HCT116 (cell line): ENCODE measurements around the gene SHH. TPM values are rescaled to one million over a fixed set of nuclear protein-coding genes. Genes with fewer than 3 reads are reported as not detected.

Experiments
- ATAC-seq: fragments of 200-7000 bp; cut with Tn5 transposase; 2 replicates; pipeline ENCODE4 v1.9.1; 2020; ENCODE audit warnings: mild to moderate bottlenecking, moderate library complexity
- BruUV-seq: library from RNA; stranded (reverse); fragments of 400-500 nt; replicated peaks from 2 replicates; lab custom pipeline; 2021; lab: Mats Ljungman, UMichigan
- CTCF ChIA-PET: fragments of 300-600 bp; sonication (Branson Sonifier 250); formaldehyde crosslinking; loops from one replicate; lab custom pipeline; 2021; ENCODE audit warnings: antibody characterized with exemption; lab: Charles Lee
- POLR2A ChIA-PET: fragments of 300-600, 350-600 bp; sonication (Branson Sonifier 250); formaldehyde crosslinking; loops from one replicate; lab custom pipeline; 2021; ENCODE audit warnings: antibody characterized with exemption; lab: Charles Lee
- RAD21 ChIA-PET, 2 experiments: fragments of 300-600 bp; sonication (Branson Sonifier 250); formaldehyde crosslinking; loops; one replicate each; lab custom pipeline; 2023; ENCODE audit warnings: low total read pairs in 2 of 2; ENCODE audit not compliant: uncharacterized antibody in 2 of 2, unreplicated experiment in 2 of 2, low non-redundant PET in 1 of 2; lab: Charles Lee
- DNase-seq: peaks from one replicate; pipeline ENCODE4 v3.0.0-alpha.2; 2010; ENCODE audit warnings: low read depth, low spot score
- H2AFZ ChIP-seq: fragments of 200-600 bp; shearing (Covaris generic), sonication (generic); 2 replicates; pipeline ENCODE4 v1.6.1; 2017; ENCODE audit warnings: low read depth, mixed run types, mixed read lengths, antibody characterized with exemption, low read length; ENCODE audit not compliant: poor library complexity, severe bottlenecking
- H3K27ac ChIP-seq: 2 replicates; pipeline ENCODE4 v1.5.1; 2012; ENCODE audit warnings: low read depth, low read length
- H3K27me3 ChIP-seq: fragments of 200-600 bp; sonication (generic); 2 replicates; pipeline ENCODE4 v1.6.1; 2016; ENCODE audit warnings: mixed run types, low read length, mixed read lengths; ENCODE audit not compliant: insufficient read depth
- H3K36me3 ChIP-seq, 2 experiments: fragments of 200-500 bp in 1 of 2; fragments of 200-600 bp in 1 of 2; sonication (Bioruptor generic) in 1 of 2; sonication (generic) in 1 of 2; 2 replicates each; pipeline versions ENCODE4 v1.5.1 to v1.6.1; 2014 to 2016; ENCODE audit warnings: low read length in 2 of 2, inconsistent platforms in 1 of 2, mixed read lengths in 1 of 2, mixed run types in 1 of 2; ENCODE audit not compliant: insufficient read depth in 2 of 2, control insufficient read depth in 1 of 2
- H3K4me1 ChIP-seq, 2 experiments: fragments of 200-600 bp in 1 of 2; sonication (generic) in 1 of 2; 2 replicates each; pipeline versions ENCODE4 v1.5.1 to v1.6.1; 2012 to 2017; ENCODE audit warnings: low read length in 2 of 2, inconsistent platforms in 1 of 2, mild to moderate bottlenecking in 1 of 2, mixed read lengths in 1 of 2, mixed run types in 1 of 2, moderate library complexity in 1 of 2; ENCODE audit not compliant: insufficient read depth in 2 of 2, control insufficient read depth in 1 of 2
- H3K4me2 ChIP-seq: fragments of 200-600 bp; sonication (generic); 2 replicates; pipeline ENCODE4 v1.6.1; 2017; ENCODE audit warnings: mixed run types, low read length, mixed read lengths
- H3K4me3 ChIP-seq, 2 experiments: fragments of 200-600 bp in 1 of 2; sonication (generic) in 1 of 2; replicated peaks in 1 of 2; 2 replicates each; pipeline ENCODE4 v1.5.1; 2011 to 2016; ENCODE audit warnings: low read length in 2 of 2, control low read depth in 1 of 2, low read depth in 1 of 2, mild to moderate bottlenecking in 1 of 2, mixed read lengths in 1 of 2, mixed run types in 1 of 2
- H3K79me2 ChIP-seq: fragments of 200-600 bp; sonication (generic); 2 replicates; pipeline ENCODE4 v1.6.1; 2017; ENCODE audit warnings: mild to moderate bottlenecking, mixed run types, low read length, moderate library complexity, mixed read lengths; ENCODE audit not compliant: insufficient read depth
- H3K9ac ChIP-seq: fragments of 200-600 bp; sonication (generic); 2 replicates; pipeline ENCODE4 v1.6.1; 2016; ENCODE audit warnings: low read length, mixed read lengths
- H3K9me2 ChIP-seq: fragments of 200-600 bp; sonication (generic), shearing (Covaris generic); 2 replicates; pipeline ENCODE4 v1.6.1; 2017; ENCODE audit warnings: mixed run types, mild to moderate bottlenecking, moderate library complexity; ENCODE audit not compliant: insufficient read depth
- H3K9me3 ChIP-seq, 2 experiments: fragments of 200-500 bp in 1 of 2; fragments of 200-600 bp in 1 of 2; sonication (Bioruptor generic) in 1 of 2; sonication (generic) in 1 of 2; 2 replicates each; pipeline ENCODE4 v1.6.1; 2014 to 2017; ENCODE audit warnings: low read length in 2 of 2, mixed read lengths in 2 of 2, inconsistent platforms in 1 of 2, low read depth in 1 of 2, mild to moderate bottlenecking in 1 of 2, mixed run types in 1 of 2, moderate library complexity in 1 of 2; ENCODE audit not compliant: control insufficient read depth in 1 of 2, insufficient read depth in 1 of 2
- H4K20me1 ChIP-seq: fragments of 200-600 bp; sonication (generic), shearing (Covaris generic); 2 replicates; pipeline ENCODE4 v1.6.1; 2017; ENCODE audit warnings: mixed run types, mild to moderate bottlenecking, moderate library complexity; ENCODE audit not compliant: insufficient read depth
- CBX3 ChIP-seq: IDR thresholded peaks from 2 replicates; pipeline ENCODE4 v1.6.1; 2012; ENCODE audit warnings: low read depth
- CEBPB ChIP-seq: IDR thresholded peaks from 2 replicates; pipeline ENCODE4 v1.6.1; 2012; ENCODE audit warnings: low read depth
- EGR1 ChIP-seq: IDR thresholded peaks from 2 replicates; pipeline ENCODE4 v1.6.1; 2012; ENCODE audit warnings: low read depth
- ELF1 ChIP-seq: IDR thresholded peaks from 2 replicates; pipeline ENCODE4 v1.6.1; 2012; ENCODE audit warnings: low read depth, borderline replicate concordance
- EZH2 ChIP-seq: fragments of 200-600 bp; sonication (generic); IDR thresholded peaks from 2 replicates; pipeline ENCODE4 v1.6.1; 2017; ENCODE audit warnings: antibody characterized with exemption, mixed run types
- FOSL1 ChIP-seq: IDR thresholded peaks from 2 replicates; pipeline ENCODE4 v1.6.1; 2012; ENCODE audit warnings: low read depth
- POLR2A ChIP-seq: IDR thresholded peaks from 2 replicates; pipeline ENCODE4 v1.7.0; 2011; ENCODE audit warnings: borderline replicate concordance; ENCODE audit not compliant: insufficient read depth, insufficient read length; ENCODE audit errors: extremely low read depth
- SIN3A ChIP-seq: IDR thresholded peaks from 2 replicates; pipeline ENCODE4 v1.6.1; 2012; ENCODE audit warnings: low read depth
- SP1 ChIP-seq: IDR thresholded peaks from 2 replicates; pipeline ENCODE4 v1.6.1; 2012; ENCODE audit warnings: low read depth
- SRF ChIP-seq: IDR thresholded peaks from 2 replicates; pipeline ENCODE4 v1.6.1; 2012; ENCODE audit warnings: low read depth
- TCF7L2 ChIP-seq: IDR thresholded peaks from 2 replicates; pipeline ENCODE4 v1.7.0; 2011; ENCODE audit warnings: borderline replicate concordance, inconsistent platforms; ENCODE audit not compliant: insufficient read depth, insufficient read length; ENCODE audit errors: extremely low read depth
- YY1 ChIP-seq: IDR thresholded peaks from 2 replicates; pipeline ENCODE4 v1.6.1; 2011; ENCODE audit warnings: low read length, low read depth, moderate library complexity, mild to moderate bottlenecking; ENCODE audit not compliant: insufficient replicate concordance; ENCODE audit errors: extremely low read depth
- ZFX ChIP-seq: fragments of 450-650 bp; IDR thresholded peaks from 2 replicates; pipeline ENCODE4 v1.6.1; 2017
- intact Hi-C: fragments of 100-400 bp; cut with micrococcal nuclease; formaldehyde crosslinking; loops from 2 replicates; pipeline ENCODE4 v1.10.0; 2022
- total RNA-seq: library from RNA; stranded (reverse); gene quantifications from one replicate; pipeline ENCODE4 v1.2.1, GENCODE V29; 2021; ENCODE audit not compliant: unreplicated experiment
- TF ChIP-seq, protein P1 (sequence below): IDR thresholded peaks from 2 replicates; pipeline ENCODE4 v1.6.1; 2011; ENCODE audit warnings: mild to moderate bottlenecking, low read length, moderate library complexity; ENCODE audit not compliant: insufficient replicate concordance; ENCODE audit errors: extremely low read depth
- TF ChIP-seq, protein P2 (sequence below): IDR thresholded peaks from 2 replicates; pipeline ENCODE4 v1.6.1; 2012
- TF ChIP-seq, protein P3 (sequence below), 3 experiments: fragments of 200-600 bp in 1 of 3; sonication (generic) in 1 of 3; IDR thresholded peaks in 2 of 3; conservative IDR thresholded peaks in 1 of 3; 2 replicates each; pipeline ENCODE4 v1.5.1; 2012 to 2017; ENCODE audit warnings: low read depth in 2 of 3, low read length in 2 of 3, antibody characterized with exemption in 1 of 3, borderline replicate concordance in 1 of 3, control low read depth in 1 of 3, mild to moderate bottlenecking in 1 of 3, mixed read lengths in 1 of 3, mixed run types in 1 of 3, moderate library complexity in 1 of 3; ENCODE audit not compliant: insufficient read depth in 1 of 3
- TF ChIP-seq, protein P4 (sequence below): IDR thresholded peaks from 2 replicates; pipeline ENCODE4 v1.6.1; 2012; ENCODE audit warnings: low read depth

Gene SHH
- total RNA-seq, 1 experiment from 2014 or later = 0.32 TPM

DNA sequence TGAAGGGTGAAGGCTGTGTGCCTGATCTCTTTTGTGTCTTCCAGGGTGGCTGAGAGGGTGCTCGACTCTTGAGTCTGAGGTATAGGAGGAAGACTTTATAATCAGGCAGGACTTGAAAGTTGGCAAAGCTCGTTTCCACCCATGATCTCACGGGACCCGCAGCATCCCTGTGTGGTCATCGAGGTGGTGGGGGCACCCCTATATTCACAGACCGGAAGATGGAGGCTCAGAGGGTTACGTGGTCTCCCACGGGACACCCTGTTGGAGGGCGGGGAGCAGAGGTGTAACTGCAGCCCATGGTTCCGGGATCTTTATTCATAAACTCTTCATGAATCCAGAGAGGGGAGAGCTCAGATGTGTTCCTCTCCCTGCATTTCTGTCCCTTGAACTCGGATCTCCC lies 9.6 kb upstream of the SHH start:
- intact Hi-C loops = no loop called here
- Histone ChIP-seq H3K79me2 (no peaks in the 10 kb centered on the region), H3K27me3 (no peaks in the 10 kb centered on the region), H3K9me3 (no peaks in the 10 kb centered on the region), H3K4me2 (no peak overlapping the region), H2AFZ (no peak overlapping the region), H4K20me1 (no peaks in the 10 kb centered on the region), H3K27ac (no peak overlapping the region), H3K9me2 (no peaks in the 10 kb centered on the region), H3K9ac (no peak overlapping the region), H3K4me3 (no peak overlapping the region), H3K36me3 (no peaks in the 10 kb centered on the region), H3K4me1 (peaks cover 3 to 17% of the 10 kb centered on the region in 2 experiments; a peak in 2 of 4 replicates)
- DNase-seq (no peak), ATAC-seq (no peak)
- ChIA-PET POLR2A (no interaction called here), CTCF (no interaction called here), RAD21 (interaction anchor here (0.5 to 0.6 kb wide), 2 partner anchors 9 to 97 kb away, joined by 4 to 5 read pairs; no protein-coding TSS in a partner anchor)
- TF ChIP-seq FOSL1 (no peak), SRF (no peak), CBX3 (no peak), ELF1 (no peak), TCF7L2 (no peak), CEBPB (no peak), EGR1 (no peak), SP1 (no peak), POLR2A (no peak), EZH2 (no peak), ZFX (no peak), SIN3A (no peak), YY1 (no peak)
- TF ChIP-seq, protein P1, sequence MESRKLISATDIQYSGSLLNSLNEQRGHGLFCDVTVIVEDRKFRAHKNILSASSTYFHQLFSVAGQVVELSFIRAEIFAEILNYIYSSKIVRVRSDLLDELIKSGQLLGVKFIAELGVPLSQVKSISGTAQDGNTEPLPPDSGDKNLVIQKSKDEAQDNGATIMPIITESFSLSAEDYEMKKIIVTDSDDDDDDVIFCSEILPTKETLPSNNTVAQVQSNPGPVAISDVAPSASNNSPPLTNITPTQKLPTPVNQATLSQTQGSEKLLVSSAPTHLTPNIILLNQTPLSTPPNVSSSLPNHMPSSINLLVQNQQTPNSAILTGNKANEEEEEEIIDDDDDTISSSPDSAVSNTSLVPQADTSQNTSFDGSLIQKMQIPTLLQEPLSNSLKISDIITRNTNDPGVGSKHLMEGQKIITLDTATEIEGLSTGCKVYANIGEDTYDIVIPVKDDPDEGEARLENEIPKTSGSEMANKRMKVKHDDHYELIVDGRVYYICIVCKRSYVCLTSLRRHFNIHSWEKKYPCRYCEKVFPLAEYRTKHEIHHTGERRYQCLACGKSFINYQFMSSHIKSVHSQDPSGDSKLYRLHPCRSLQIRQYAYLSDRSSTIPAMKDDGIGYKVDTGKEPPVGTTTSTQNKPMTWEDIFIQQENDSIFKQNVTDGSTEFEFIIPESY = no peak
- TF ChIP-seq, protein P2, sequence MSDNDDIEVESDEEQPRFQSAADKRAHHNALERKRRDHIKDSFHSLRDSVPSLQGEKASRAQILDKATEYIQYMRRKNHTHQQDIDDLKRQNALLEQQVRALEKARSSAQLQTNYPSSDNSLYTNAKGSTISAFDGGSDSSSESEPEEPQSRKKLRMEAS = no peak
- TF ChIP-seq, protein P3, sequence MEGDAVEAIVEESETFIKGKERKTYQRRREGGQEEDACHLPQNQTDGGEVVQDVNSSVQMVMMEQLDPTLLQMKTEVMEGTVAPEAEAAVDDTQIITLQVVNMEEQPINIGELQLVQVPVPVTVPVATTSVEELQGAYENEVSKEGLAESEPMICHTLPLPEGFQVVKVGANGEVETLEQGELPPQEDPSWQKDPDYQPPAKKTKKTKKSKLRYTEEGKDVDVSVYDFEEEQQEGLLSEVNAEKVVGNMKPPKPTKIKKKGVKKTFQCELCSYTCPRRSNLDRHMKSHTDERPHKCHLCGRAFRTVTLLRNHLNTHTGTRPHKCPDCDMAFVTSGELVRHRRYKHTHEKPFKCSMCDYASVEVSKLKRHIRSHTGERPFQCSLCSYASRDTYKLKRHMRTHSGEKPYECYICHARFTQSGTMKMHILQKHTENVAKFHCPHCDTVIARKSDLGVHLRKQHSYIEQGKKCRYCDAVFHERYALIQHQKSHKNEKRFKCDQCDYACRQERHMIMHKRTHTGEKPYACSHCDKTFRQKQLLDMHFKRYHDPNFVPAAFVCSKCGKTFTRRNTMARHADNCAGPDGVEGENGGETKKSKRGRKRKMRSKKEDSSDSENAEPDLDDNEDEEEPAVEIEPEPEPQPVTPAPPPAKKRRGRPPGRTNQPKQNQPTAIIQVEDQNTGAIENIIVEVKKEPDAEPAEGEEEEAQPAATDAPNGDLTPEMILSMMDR (IDR thresholded peaks at IDR 0.05 in 2 of 3, conservative IDR thresholded peaks at IDR 0.05 in 1 of 3; ENCODE audit: borderline replicate concordance in 1 of 3, insufficient read depth in 1 of 3, low read depth in 2 of 3, low read length in 2 of 3) = no peak
- TF ChIP-seq, protein P4, sequence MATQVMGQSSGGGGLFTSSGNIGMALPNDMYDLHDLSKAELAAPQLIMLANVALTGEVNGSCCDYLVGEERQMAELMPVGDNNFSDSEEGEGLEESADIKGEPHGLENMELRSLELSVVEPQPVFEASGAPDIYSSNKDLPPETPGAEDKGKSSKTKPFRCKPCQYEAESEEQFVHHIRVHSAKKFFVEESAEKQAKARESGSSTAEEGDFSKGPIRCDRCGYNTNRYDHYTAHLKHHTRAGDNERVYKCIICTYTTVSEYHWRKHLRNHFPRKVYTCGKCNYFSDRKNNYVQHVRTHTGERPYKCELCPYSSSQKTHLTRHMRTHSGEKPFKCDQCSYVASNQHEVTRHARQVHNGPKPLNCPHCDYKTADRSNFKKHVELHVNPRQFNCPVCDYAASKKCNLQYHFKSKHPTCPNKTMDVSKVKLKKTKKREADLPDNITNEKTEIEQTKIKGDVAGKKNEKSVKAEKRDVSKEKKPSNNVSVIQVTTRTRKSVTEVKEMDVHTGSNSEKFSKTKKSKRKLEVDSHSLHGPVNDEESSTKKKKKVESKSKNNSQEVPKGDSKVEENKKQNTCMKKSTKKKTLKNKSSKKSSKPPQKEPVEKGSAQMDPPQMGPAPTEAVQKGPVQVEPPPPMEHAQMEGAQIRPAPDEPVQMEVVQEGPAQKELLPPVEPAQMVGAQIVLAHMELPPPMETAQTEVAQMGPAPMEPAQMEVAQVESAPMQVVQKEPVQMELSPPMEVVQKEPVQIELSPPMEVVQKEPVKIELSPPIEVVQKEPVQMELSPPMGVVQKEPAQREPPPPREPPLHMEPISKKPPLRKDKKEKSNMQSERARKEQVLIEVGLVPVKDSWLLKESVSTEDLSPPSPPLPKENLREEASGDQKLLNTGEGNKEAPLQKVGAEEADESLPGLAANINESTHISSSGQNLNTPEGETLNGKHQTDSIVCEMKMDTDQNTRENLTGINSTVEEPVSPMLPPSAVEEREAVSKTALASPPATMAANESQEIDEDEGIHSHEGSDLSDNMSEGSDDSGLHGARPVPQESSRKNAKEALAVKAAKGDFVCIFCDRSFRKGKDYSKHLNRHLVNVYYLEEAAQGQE = no peak
- BruUV-seq = no TSS peak
